Eye (tissue), 1 donor: ENCODE results near the gene UBE2K.
"Not testable (repeated sequence)": the region's sequence is repeated elsewhere in the genome, so short reads cannot be mapped to it uniquely, and the experiment has no call there.

ENCODE experiments used
- DNase-seq: peaks from one replicate; pipeline ENCODE4 v3.0.0-alpha.2; 2015

Gene UBE2K

DNA sequence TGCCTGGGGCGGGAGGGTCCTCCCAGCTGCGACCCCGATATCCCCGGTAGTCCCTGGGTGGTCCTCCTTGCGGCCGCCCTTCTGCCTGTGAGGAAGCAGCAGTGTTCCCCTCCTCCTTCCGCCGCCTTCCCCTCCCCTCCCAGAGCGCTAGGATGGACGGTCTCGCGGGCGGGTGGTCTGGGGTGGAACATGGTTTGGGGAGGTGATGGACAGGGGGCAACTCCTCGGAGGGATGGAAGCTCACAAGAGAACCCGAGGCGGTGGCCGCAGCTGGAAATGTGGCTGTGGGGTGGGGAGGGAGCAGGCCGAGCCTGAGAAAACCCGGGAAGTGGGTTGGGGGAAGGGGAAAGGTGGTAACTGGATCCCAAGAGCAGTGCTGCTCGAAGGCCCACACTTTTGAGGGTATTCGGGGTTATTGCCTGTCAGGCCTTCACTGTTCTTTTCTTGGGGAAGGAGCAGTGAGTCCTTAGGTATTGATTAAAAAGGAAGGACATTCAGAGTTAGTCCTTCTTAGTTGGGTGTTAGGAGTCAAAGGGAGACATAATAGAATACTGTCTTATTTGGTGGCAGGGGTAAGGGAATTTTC is 581 bp downstream of the UBE2K start:
- peak; percentile 87 for DNase-seq

DNA sequence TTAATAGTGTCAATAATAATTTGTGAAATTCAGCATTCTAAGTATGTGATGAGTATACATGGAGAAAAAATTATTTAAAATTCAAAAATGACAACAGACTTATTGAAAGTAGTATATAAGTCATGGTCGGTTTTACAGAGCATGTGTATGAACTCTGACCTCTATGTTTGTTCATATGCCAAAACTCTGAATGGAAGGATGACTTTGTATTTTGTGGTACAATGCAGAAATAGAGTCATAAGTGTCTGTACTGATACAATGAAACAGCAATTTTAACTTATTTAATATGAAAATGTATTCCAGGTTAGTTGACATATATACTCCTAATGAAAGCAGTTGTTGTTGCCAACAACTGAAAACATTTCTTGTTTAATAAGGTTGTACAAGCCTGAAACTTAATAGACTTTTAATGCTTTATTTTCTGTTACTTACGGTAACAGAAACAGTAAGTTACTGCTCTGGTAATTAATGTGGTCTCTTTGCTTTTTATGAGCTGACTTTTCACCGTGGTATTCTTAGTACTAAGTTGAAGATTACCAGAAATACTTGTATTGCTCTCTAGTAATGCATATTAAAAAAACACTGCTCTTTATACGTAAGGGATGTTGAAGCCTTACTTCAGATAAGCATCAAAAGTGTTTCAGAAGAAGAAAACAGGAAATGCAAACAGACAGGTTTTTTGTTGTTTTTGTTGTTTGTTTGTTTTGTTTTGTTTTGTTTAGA is 1.9 kb downstream of the UBE2K start:
- peak; percentile 20 for DNase-seq

DNA sequence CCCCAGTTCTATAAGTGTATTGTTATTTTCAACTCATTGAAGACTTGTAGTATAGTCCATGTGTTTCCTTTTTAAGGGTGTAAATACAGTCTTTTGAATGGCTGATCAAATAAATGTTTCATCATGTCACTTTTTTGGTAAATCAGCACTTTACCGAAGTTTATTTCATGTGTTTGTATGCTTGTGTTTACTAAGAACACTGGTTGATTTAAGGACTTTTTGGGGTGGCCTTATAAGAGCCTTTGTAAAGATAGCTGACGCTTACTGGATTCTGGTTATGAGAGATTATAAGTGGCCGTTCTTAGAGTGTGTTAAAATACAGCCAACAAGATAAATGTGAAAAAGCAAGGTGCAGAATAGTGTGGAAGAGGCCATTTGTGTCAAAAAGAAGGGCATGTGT is 2.6 kb downstream of the UBE2K start:
- no peak for DNase-seq

DNA sequence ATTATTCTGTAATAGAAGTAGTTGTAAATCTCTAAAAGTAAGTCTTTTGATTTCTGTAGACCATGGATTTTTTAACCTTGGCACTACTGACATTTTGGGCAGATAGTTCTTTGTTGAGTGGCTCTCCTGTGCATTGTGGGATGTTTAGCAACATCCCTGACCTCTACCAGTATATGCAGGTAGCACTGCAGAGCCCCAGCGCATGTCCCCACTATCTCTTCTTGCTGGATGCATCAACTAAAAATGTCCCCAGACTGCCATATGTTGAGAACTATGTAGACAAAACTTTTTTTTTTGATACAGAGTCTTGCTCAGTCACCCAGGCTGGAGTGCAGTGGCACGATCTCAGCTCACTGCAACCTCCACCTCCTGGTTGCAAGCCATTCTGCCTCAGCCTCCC is 4.8 kb downstream of the UBE2K start:
- no peak for DNase-seq

DNA sequence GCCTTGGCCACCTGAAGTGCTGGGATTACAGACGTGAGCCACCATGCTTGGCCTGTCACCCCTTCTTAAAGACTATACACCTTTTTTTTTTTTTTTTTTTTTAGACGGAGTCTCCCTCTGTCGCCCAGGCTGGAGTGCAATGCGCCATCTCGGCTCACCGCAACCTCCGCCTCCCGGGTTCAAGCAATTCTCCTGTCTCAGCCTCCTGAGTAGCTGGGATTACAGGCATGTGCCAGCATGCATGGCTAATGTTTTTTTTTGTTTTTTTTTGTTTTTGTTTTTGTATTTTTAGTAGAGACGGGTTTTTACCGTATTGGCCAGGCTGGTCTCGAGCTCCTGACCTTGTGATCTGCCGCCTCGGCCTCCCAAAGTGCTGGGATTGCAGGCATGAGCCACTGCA is 6.9 kb downstream of the UBE2K start:
- DNase-seq, result not testable (repeated sequence)

DNA sequence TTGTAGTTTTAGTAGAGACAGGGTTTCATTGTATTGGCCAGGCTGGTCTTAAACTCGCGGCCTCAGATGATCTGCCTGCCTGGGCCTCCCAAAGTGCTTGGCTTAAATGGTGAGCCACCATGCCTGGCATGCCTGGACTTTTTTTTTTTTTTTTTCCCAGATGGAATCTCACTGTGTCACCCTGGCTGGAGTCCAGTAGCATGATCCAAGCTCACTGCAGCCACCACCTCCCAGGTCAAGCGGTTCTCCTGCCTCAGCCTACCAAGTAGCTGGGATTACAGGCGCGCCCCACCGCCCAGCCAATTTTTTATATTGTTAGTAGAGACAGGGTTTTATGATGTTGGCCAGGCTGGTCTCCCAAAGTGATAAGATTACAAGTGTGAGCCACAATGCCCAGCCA is 8.4 kb downstream of the UBE2K start:
- no peak for DNase-seq

DNA sequence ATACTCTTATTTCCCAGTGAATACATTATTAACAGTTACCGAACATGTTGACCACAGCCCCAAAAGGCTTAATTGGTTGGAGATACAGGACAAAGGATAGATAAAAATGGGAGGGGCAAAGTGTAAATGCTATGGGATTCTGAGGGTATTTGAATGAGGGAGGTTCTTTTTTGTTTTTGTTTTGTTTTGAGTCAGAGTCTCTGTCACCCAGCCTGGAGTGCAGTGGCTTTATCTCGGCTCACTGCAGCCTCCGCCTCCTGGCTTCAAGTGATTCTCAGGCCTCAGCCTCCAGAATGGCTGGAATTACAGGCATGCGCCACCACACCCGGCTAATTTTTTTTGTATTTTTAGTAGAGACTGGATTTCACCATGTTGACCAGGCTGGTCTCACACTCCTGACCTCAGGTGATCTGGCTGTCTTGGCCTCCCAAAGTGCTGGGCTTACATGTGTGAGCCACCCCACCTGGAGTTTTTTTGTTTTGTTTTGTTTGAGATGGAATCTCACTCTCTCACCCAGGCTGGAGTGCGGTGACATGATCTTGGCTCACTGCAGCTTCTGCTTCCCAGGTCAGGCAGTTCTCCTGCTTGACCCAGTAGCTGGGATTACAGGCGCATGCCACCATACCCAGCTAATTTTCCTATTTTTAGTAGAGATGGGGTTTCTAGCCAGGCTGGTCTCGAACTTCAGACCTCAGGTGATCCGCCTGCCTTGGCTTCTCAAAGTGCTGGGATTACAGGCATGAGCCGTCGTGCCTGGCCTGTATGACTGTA is 9.0 kb downstream of the UBE2K start:
- DNase-seq, result no peak

DNA sequence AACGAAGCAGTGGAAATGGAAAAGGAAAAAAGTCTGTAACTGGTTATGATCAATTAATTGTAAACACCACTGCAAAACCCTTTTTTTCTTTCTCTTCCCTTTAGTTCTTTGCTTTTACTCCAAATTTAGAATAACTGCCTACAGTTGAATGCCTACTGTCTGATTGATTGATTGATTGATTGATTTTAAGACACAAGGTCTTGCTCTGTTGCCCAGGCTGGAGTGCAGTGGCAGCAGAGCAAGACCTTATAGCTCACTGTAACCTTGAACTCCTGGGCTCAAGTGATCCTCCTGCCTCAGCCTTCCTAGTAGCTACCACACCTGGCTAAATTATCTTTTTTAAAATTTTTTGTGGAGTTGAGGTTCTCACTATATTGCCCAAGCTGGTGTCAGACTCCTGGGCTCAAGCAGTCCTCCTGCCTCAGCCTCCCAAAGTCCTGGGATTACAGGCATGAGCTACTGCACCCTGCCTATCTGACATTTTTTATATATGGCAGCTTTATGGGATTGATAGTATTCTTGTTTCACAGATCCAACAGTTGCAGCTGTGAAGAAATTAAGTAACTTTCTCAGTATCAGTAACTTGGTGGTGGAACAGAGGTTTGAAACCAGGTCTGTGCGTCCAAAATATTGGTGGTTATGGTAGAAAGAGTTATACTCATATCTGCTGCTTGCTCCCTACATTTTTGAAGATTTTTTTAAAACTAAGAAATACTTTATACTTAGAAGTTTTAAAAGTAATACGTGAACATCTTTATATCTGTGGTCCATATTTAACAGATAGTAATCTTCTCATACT is 12.4 kb downstream of the UBE2K start:
- DNase-seq, result no peak

DNA sequence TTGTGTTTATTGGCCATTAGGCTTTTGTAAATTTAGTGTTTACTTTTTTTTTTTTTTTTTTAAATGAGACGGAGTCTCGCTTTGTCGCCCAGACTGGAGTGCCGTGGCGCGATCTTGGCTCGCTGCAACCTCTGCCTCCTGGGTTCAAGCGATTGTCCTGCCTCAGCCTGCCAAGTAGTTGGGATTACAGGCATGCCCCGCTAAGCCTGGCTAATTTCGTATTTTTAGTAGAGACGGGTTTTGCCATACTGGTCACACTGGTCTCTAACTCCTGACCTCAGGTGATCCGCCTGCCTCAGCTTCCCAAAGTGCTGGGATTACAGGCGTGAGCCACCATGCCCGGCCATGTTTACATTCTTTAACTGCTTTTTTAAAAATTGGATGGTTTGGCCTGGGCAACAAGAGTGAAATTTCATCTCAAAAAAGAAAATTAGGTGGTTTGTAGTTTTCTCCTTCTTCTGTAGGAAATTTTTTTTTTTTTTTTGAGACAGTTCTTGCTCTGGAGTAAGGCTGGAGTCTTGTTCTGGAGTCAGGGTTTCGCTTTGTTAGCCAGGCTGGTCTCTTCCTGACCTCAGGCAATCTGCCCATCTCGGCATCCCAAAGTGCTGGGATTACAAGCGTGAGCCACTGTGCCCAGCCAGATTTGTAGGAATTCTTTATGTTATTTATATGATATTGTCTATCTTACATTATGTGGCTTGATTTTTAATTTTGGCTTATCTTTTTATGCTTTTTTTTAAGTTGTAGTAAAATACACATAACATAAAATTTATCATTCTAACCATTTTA is 15.1 kb downstream of the UBE2K start:
- no peak for DNase-seq

DNA sequence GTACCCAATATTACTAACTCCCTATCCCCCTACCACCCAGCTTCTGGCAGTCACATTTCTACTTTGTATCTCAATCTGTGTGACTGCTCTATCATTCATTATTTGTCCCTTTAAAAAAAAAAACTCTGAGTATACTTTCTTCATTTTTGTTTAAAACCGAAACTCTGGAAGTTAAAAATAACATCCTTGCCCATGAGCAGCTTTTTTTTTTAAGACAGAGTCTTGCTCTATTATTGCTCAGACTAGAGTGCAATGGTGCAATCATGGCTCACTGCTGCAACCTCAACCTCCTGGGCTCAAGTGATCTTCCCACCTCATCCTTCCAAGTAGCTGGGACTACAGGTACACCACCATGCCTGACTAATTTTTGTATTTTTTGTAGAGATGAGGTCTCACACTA is 15.8 kb downstream of the UBE2K start:
- no peak for DNase-seq

DNA sequence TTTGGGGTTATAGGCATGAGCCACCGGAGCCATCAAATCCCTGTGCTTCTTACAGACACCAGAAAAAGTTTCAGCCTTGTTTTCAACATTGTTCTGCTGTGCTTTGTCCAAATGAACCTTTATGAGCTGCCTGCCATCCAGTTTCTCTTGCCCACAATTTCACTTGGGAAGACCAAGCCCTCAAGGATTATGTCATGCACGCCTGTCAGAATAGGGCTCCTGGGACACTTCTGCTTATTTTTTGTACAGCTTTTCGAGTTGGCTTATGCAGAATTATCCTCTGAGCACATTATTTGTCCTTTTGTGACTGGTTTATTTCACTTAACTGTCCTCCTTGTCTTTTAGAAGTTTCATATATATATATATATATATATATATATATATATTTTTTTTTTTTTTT is 16.2 kb downstream of the UBE2K start:
- no peak for DNase-seq

DNA sequence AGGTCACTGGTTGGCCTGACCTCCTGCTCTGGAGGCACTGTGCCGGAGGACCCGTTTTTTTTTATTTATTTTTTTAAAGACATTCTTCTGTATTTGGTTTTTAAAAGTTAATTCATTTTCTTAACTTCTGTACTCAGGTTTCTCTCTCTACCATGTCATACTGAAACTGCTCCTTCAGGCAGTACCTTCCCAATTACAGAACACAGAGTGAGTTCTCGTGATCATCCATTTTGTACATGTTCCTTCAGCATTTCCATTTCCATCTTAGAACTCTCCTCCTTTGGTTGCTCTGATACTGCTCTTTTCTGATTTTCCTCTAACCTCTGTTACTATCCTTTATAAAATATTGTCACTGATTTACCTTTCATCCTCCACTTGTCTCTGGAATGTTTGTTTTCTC is 17.9 kb downstream of the UBE2K start:
- DNase-seq, result no peak

DNA sequence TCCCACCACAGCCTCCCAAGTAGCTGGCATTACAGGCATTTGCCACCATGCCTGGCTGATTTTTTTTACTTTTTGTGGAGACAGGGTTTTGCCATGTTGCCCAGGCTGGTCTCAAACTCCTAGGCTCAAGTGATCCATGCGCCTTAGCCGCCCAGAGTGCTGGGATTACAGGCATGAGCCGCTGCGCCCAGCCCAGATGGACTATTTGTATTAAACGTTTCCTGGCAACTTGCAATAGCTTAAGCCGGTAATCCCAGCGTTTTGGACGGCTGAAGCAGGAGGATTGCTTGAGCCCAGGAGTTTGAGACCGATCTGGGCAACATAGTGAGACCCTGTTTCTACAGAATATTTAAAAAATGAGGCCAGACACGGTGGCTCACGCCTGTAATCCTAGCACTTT is 18.4 kb downstream of the UBE2K start:
- DNase-seq, result no peak

DNA sequence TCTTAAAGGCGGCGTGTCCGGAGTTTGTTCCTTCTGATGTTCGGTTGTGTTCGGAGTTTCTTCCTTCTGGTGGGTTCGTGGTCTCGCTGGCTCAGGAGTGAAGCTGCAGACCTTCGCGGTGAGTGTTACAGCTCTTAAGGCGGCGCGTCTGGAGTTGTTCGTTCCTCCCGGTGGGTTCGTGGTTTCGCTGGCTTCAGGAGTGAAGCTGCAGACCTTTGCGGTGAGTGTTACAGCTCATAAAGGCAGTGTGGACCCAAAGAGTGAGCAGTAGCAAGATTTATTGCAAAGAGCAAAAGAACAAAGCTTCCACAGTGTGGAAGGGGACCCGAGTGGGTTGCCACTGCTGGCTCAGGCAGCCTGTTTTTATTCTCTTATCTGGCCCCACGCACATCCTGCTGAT is 19.8 kb downstream of the UBE2K start:
- DNase-seq, result not testable (repeated sequence)

DNA sequence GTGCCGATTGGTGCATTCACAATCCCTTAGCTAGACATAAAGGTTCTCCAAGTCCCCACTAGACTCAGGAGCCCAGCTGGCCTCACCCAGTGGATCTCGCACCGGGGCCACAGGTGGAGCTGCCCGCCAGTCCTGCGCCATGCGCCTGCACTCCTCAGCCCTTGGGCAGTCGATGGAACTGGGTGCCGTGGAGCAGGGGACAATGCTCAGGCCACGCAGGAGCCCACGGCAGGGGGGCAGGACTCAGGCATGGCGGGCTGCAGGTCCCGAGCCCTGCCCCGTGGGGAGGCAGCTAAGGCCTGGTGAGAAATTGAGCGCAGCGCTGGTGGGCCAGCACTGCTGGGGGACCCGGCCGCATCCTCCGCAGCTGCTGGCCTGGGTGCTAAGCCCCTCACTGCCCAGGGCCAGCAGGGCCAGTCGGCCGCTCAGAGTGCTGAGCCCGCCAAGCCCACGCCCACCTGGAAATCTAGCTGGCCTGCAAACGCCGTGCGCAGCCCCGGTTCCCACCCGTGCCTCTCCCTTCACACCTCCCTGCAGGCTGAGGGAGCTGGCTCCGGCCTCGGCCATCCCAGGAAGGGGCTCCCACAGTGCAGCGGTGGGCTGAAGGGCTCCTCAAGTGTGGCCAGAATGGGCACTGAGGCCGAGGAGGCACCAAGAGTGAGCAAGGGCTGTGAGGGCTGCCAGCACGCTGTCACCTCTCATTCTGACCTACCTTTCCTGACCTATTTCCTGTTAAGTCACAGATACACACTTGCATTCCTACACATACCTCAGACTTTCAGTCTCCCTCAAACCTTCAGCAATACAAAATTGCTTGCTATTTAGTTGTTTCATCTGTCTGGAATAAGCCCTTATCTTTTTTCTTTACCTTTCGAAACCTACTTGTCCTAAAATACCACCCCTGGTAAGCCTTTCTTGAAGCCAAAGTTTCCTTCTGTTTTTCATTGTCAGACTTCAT is 20.7 kb downstream of the UBE2K start:
- DNase-seq, result no peak

DNA sequence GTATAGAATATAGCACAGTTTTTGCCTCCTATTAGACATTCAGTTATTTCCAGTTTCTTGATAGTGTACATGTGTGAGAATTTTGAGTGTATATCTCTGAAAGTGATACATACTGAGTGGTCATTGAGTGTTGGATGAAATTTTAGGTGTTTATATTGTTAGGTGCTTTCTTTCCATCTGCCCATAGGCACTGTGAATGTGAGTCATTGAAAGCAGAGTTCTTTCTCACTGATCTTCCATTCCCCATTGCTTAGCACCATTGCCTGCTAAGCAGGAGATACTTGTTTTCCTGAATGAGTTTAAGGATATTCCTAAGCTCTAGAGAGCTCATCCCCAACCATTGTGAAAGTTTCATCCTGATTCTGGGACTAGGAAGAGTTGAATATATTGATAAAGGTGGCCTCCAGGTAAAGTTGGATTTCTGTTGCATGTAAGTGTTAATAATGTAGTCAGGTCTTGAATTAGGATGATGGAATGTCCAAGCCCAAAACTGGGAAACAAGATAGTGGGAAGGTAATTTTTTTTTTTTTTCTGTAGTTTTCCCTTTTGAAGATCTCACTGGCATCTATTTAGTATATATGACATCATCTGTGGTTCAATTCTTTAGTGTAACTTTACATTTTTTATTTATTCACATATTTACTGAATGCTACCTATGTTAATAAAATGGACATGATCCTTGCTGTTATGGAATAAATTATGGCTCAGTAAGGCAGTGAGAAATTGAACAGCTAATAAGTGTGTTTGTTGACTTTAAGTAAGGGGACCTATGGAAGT is 22.1 kb downstream of the UBE2K start:
- DNase-seq, result no peak

DNA sequence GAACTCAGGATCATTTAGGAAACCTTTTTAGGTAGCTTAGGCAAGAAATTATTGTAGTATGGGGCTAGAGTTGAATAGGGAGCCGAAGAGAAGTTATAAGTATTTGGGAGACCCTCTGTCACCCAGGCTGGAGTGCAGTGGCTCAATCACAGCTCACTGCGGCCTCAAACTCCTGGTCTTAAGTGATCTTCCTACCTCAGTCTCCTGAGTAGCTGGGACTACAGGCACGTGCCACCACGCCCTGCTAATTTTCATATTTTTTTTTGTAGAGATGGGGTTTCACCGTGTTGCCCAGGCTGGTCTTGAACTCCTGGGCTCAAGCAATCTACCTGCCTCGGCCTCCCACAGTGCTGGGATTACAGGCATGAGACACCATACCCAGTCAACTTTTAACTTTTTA is 23.3 kb downstream of the UBE2K start:
- DNase-seq, result not testable (repeated sequence)

DNA sequence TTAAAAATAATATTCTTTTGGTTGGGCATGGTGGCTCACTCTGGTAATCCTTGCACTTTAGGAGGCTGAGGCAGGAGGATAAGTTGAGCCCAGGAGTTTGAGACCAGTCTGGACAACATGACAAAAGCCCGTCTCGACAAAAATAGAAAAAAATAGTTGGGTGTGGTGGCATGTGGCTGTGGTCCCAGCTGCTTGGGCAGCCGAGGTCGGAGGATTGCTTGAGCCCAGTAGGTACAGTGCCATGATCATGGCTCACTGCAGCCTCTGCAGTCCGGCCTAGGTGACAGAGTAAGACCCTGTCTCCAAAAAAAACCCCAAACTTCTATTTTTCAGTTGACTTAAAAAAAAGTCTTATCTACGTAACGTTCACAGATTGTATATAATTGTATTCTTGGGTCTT is 23.9 kb downstream of the UBE2K start:
- no peak for DNase-seq

DNA sequence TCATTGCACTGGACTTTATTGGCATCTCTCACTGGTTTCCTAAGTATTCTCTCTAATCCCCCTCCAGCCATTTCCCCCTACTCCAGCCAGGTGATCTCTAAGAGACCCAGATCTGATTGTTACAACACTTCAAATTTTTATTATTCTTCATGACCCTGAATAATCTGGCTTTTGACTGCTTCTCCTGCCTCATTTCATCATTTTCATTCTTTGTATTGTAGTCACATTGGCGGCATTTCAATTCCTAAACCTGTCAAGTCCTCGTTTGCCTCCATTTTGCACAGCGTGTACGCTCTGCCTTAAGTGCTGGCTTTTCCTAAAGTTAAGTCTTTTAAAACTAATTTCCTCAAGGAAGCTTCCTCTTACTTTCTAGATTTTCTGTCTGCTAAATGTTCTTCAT is 31.6 kb downstream of the UBE2K start:
- no peak for DNase-seq

DNA sequence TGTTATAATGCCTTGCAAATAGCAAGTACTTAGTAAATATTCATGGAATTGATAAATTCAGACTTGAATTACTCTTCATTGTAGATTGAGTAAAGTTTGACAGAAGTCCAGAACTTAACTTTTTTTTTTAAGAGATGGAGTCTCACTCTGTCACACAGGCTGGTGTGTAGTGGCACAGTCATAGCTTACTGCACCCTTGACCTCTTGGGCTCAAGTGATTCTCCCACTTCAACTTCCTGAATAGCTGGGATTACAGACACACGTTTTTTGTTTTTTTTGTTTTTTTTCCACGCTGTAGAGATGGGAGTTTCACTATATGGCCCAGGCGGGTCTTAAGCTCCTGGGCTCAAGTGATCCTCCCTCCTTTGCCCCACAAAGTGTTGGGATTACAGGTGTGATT is 32.1 kb downstream of the UBE2K start:
- no peak for DNase-seq

DNA sequence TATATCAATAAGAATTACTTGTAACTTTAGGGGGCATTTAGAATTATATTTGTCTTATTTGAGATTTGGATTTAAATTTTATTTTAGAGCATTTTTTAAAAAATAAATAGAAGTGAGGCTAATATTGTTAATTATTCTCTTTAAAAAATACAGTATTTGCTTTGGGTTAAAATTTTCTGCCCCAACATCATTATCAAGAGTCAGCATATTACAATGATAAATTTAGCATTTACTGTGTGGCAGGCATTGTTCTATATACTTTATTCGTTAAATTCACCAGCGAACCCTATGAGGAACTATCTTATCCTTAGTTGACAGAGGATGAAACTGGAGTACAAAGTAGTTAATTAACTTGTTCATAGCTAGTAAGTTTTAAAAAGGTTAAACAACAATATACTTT is 34.0 kb downstream of the UBE2K start:
- DNase-seq, result no peak
